Measurements from ENCODE around the gene LRRTM3.

LRRTM3 gene

DNA sequence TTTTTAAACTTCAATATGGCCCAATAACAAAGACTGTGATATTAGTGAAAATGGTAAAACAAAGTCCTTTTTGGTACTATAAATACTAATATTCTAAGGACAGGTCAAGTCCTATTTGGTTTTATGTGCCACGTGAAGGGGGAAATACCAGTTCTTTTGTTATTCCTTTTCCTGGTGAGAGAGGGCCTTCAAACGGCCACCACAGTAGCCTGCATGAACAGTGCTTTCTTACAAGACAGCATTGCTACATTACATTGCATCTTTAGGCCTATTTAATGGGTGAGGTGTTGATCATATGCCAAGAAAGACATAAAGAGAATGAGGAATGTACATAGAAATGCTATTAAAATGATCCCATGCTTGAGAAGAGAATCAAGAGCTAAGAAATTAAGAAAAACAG lies 214.8 kb downstream of the LRRTM3 start:
- DNase-seq (ENCODE audit: low spot score): no peak

GRCh38 chr10:67141300-67141699 lies 215.5 kb downstream of the LRRTM3 start:
- no peak for DNase-seq (ENCODE audit: low spot score)

DNA sequence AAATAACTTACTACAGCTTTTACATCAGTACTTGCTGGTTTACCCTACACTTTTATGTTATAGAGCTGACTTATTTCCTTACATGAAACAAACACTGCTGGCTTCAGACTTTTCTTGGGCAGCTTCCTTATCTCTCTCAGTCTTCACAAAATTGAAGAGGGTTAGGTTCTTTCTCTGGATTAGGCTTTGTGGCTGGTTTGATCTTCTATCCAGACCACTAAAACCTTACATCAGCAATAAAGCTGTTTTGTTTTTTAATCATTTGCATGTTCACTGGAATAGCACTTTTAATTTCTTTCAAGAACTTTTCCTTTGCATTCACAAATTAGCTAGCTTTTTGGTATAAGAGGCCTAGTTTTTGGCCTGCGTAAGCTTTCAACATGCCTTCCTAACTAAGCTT lies 218.7 kb downstream of the LRRTM3 start:
- DNase-seq (ENCODE audit: low spot score): no peak
